ENCODE results near the gene ST6GAL1.
"Not testable (repeated sequence)": the region's sequence is repeated elsewhere in the genome, so short reads cannot be mapped to it uniquely, and the experiment has no call there.

Gene ST6GAL1

GRCh38 chr3:186946756-186947375 is 16.5 kb downstream of the ST6GAL1 start:
- no peak overlapping the region for H3K4me3 ChIP-seq (ENCODE audit: low read depth, low read length)
- no peak for TF ChIP-seq CTCF (IDR thresholded peaks at IDR 0.05; ENCODE audit: low read depth, low read length)

GRCh38 chr3:186949281-186949982 is 19.1 kb downstream of the ST6GAL1 start:
- no peak for TF ChIP-seq CTCF (IDR thresholded peaks at IDR 0.05; ENCODE audit: low read depth, low read length)
- no peak overlapping the region for H3K4me3 ChIP-seq (ENCODE audit: low read depth, low read length)

DNA sequence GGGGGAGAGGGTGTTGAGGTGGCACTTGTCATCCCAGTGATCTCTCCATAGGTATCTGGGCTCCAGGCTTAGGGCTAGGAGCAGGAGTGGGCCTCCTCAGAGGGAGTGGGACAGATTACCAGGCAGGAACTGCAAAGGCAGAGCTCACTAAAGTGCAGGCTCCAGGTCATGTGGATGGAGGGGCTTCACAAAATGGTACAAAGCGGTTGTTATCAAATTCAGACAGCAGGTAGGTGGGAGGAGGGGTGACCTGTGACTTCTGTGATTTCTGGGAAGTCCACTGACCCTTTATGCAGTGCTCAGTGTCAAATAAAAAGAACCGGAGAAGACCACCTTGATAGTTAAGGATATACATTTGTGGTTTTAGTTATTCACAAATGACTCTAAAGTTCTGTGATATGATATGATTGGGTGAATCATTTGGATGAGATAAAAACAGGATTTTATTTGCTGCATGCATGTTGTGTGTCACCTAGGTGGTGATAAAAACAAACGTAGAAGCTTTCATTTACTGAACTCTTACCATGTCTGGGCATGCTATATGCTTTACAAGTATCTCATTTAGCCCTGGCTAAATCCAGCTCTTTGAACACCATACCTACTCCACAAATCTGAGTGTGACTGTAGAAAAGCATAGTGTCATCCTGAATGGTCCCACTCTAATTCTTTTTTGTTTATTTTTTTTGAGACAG is 20.2 kb downstream of the ST6GAL1 start:
- no peak overlapping the region for H3K4me3 ChIP-seq (ENCODE audit: low read depth, low read length)
- TF ChIP-seq CTCF (IDR thresholded peaks at IDR 0.05; ENCODE audit: low read depth, low read length) = no peak

GRCh38 chr3:186951640-186952552 is 21.6 kb downstream of the ST6GAL1 start:
- TF ChIP-seq CTCF (IDR thresholded peaks at IDR 0.05; ENCODE audit: low read depth, low read length) = no peak
- no peak overlapping the region for H3K4me3 ChIP-seq (ENCODE audit: low read depth, low read length)

GRCh38 chr3:186953011-186953487 is 22.7 kb downstream of the ST6GAL1 start:
- no peak for TF ChIP-seq CTCF (IDR thresholded peaks at IDR 0.05; ENCODE audit: low read depth, low read length)
- no peak overlapping the region for H3K4me3 ChIP-seq (ENCODE audit: low read depth, low read length)

DNA sequence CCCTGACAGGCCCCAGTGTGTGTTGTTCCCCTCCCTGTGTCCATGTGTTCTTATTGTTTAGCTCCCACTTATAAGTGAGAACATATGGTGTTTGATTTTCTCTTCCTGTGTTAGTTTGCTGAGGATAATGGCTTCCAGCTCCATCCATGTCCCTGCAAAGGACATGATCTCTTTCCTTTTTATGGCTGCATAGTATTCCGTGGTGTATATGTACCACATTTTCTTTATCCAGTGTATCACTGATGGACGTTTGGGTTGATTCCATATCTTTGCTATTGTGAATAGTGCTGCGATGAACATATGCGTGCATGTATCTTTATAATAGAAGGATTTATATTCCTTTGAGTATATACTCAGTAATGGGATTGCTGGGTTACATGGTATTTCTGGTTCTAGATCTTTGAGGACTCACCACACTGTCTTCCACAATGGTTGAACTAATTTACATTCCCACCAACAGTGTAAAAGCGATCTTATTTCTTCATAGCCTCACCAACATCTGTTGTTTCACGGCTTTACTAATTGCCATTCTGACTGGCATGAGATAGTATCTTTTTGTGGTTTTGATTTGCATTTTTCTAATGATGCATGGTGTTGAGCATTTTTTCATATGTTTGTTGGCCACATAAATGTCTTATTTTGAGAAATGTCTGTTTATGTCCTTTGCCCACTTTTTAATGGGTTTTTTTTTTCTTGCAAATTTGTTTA is 23.8 kb downstream of the ST6GAL1 start:
- H3K4me3 ChIP-seq (ENCODE audit: low read depth, low read length) = not testable (repeated sequence)

Data from WI38 (cell line).